GM19397 (cell line): Measurements from ENCODE around the gene HAPLN3.

ENCODE experiments used
- ATAC-seq: cut with Tn5 transposase; IDR thresholded peaks from one replicate; pipeline ENCODE4 v1.9.1; 2021; ENCODE audit warnings: mild to moderate bottlenecking, moderate library complexity; ENCODE audit not compliant: unreplicated experiment

HAPLN3 gene

GRCh38 chr15:88833731-88834100 is 61.6 kb downstream of the HAPLN3 start:
- ATAC-seq: no peak

- ATAC-seq: no peak
Measured at GRCh38 chr15:88832820-88833730, 62.3 kb downstream of the HAPLN3 start.

- no peak for ATAC-seq
Measured at GRCh38 chr15:88830016-88830415, 65.3 kb downstream of the HAPLN3 start.

GRCh38 chr15:88828791-88829190 is 66.6 kb downstream of the HAPLN3 start:
- ATAC-seq: no peak
